ENCODE results near the gene FSIP1. TPM values are rescaled to one million over a fixed set of nuclear protein-coding genes. Genes with fewer than 3 reads are reported as not detected.

FSIP1 gene
- polyA plus RNA-seq, 3 donors = 0.10 to 0.48 (median 0.21) TPM

GRCh38 chr15:39743611-39744010 is 39.0 kb downstream of the FSIP1 start:
- Mint-ChIP-seq H3K4me1 (no peaks in the 10 kb centered on the region), H3K36me3 (no peaks in the 10 kb centered on the region), H3K27ac (no peak overlapping the region), H3K9me3 (no peaks in the 10 kb centered on the region), H3K4me3 (no peak overlapping the region), H3K27me3 (ENCODE audit: low read depth in 3 of 3) (peaks cover 0 to 2% (median 1%) of the 10 kb centered on the region in 3 donors)
- no peaks in the 10 kb centered on the region for H3K4me1 ChIP-seq (ENCODE audit: control insufficient read depth in 1 of 2, insufficient read depth in 2 of 2, low read length in 2 of 2)
- H3K27me3 ChIP-seq (ENCODE audit: control insufficient read depth in 2 of 2, insufficient read depth in 2 of 2, low read length in 2 of 2) = no peaks in the 10 kb centered on the region
- H3K4me2 ChIP-seq (replicated peaks; ENCODE audit: extremely low read depth, low read length, poor library complexity, severe bottlenecking) = no peak overlapping the region
- H3K27ac ChIP-seq (ENCODE audit: low read depth in 1 of 2, low read length in 2 of 2) = no peak overlapping the region
- H3K36me3 ChIP-seq (replicated peaks in 1 of 2; ENCODE audit: control insufficient read depth in 1 of 2, insufficient read depth in 2 of 2, low read length in 2 of 2) = no peaks in the 10 kb centered on the region
- no peak for TF ChIP-seq CTCF (IDR thresholded peaks at IDR 0.05)
- no peaks in the 10 kb centered on the region for H4K20me1 ChIP-seq (ENCODE audit: insufficient read depth, low read length)
- no peaks in the 10 kb centered on the region for H3K9me3 ChIP-seq (replicated peaks in 1 of 2; ENCODE audit: control insufficient read depth in 1 of 2, insufficient read depth in 1 of 2, low read length in 2 of 2)
- intact Hi-C loops (cut with micrococcal nuclease) = no loop called here
- no peak overlapping the region for H3K9ac ChIP-seq (ENCODE audit: insufficient read depth, low read length, poor library complexity, severe bottlenecking)
- H2AFZ ChIP-seq (ENCODE audit: insufficient read depth, low read depth, low read length, poor library complexity, severe bottlenecking) = no peak overlapping the region
- no peak for DNase-seq
- no peak overlapping the region for H3K4me3 ChIP-seq (replicated peaks in 1 of 3; ENCODE audit: low read depth in 2 of 3, low read length in 3 of 3)
- no peaks in the 10 kb centered on the region for H3K79me2 ChIP-seq (ENCODE audit: insufficient read depth, low read length)
- WGBS (ENCODE audit: insufficient coverage) = 100% methylated on average over 1 of the region's 2 CpGs

- TF ChIP-seq CTCF (IDR thresholded peaks at IDR 0.05) = no peak
- Histone ChIP-seq H3K4me3 (replicated peaks in 1 of 3; ENCODE audit: low read depth in 2 of 3, low read length in 3 of 3) (no peak overlapping the region), H3K36me3 (replicated peaks in 1 of 2; ENCODE audit: control insufficient read depth in 1 of 2, insufficient read depth in 2 of 2, low read length in 2 of 2) (no peaks in the 10 kb centered on the region), H3K9me3 (replicated peaks in 1 of 2; ENCODE audit: control insufficient read depth in 1 of 2, insufficient read depth in 1 of 2, low read length in 2 of 2) (no peaks in the 10 kb centered on the region), H3K9ac (ENCODE audit: insufficient read depth, low read length, poor library complexity, severe bottlenecking) (no peak overlapping the region), H4K20me1 (ENCODE audit: insufficient read depth, low read length) (no peaks in the 10 kb centered on the region), H3K4me1 (ENCODE audit: control insufficient read depth in 1 of 2, insufficient read depth in 2 of 2, low read length in 2 of 2) (no peaks in the 10 kb centered on the region), H3K27ac (ENCODE audit: low read depth in 1 of 2, low read length in 2 of 2) (no peak overlapping the region), H3K27me3 (ENCODE audit: control insufficient read depth in 2 of 2, insufficient read depth in 2 of 2, low read length in 2 of 2) (no peaks in the 10 kb centered on the region), H3K4me2 (replicated peaks; ENCODE audit: extremely low read depth, low read length, poor library complexity, severe bottlenecking) (no peak overlapping the region), H2AFZ (ENCODE audit: insufficient read depth, low read depth, low read length, poor library complexity, severe bottlenecking) (no peak overlapping the region), H3K79me2 (ENCODE audit: insufficient read depth, low read length) (no peaks in the 10 kb centered on the region)
- intact Hi-C loops (cut with micrococcal nuclease) = no loop called here
- Mint-ChIP-seq H3K9me3 (no peaks in the 10 kb centered on the region), H3K4me3 (no peak overlapping the region), H3K36me3 (no peaks in the 10 kb centered on the region), H3K27me3 (ENCODE audit: low read depth in 3 of 3) (peaks cover 0 to 2% (median 0%) of the 10 kb centered on the region in 3 donors), H3K27ac (no peak overlapping the region), H3K4me1 (no peaks in the 10 kb centered on the region)
- DNase-seq = no peak
These were observed 41.4 kb downstream of the FSIP1 start for GRCh38 chr15:39741258-39741657.

Data from CD14-positive monocyte (primary cell).